SK-N-SH treated with all-trans-retinoic acid at 6 μM for 48 hours (cell line): ENCODE data around the gene PANK2.

Source experiments
- ATAC-seq: fragments of 200-7000 bp; cut with Tn5 transposase; 3 replicates; pipeline ENCODE4 v1.9.1; 2020; ENCODE audit warnings: mild to moderate bottlenecking, moderate library complexity
- ARNTL ChIP-seq: fragments of 450-650 bp; formaldehyde crosslinking; IDR thresholded peaks from 2 replicates; pipeline ENCODE4 v1.5.0; 2020; ENCODE audit warnings: low read depth, mild to moderate bottlenecking, moderate library complexity, borderline replicate concordance
- ESRRG ChIP-seq: fragments of 250-450 bp; sonication (Bioruptor Pico); IDR thresholded peaks from 2 replicates; pipeline ENCODE4 v1.6.1; 2021; ENCODE audit warnings: mild to moderate bottlenecking
- GLIS3 ChIP-seq: fragments of 250-450 bp; sonication (Bioruptor Pico); IDR thresholded peaks from 2 replicates; pipeline ENCODE4 v1.5.0; 2020; ENCODE audit warnings: mild to moderate bottlenecking, moderate library complexity
- ISL1 ChIP-seq: fragments of 250-450 bp; sonication (Bioruptor Pico); IDR thresholded peaks from 2 replicates; pipeline ENCODE4 v2.1.2; 2022; ENCODE audit warnings: mild to moderate bottlenecking, moderate library complexity
- OSR1 ChIP-seq: fragments of 250-450 bp; sonication (Bioruptor Pico); IDR thresholded peaks from 2 replicates; pipeline ENCODE4 v1.8.0; 2022; ENCODE audit warnings: moderate library complexity, mild to moderate bottlenecking, inconsistent platforms
- RARB ChIP-seq: fragments of 250-450 bp; sonication (Bioruptor Pico); IDR thresholded peaks from 2 replicates; pipeline ENCODE4 v1.8.0; 2021; ENCODE audit warnings: mild to moderate bottlenecking, moderate library complexity
- SNAI2 ChIP-seq: fragments of 250-450 bp; sonication (Bioruptor Pico); IDR thresholded peaks from 2 replicates; pipeline ENCODE4 v1.5.0; 2020; ENCODE audit warnings: mild to moderate bottlenecking, moderate library complexity
- TOX ChIP-seq: fragments of 250-450 bp; sonication (Bioruptor Pico); IDR thresholded peaks from 2 replicates; pipeline ENCODE4 v1.8.0; 2021; ENCODE audit warnings: mild to moderate bottlenecking, moderate library complexity, borderline replicate concordance
- ZC3H10 ChIP-seq: fragments of 250-450 bp; sonication (Bioruptor Pico); IDR thresholded peaks from 2 replicates; pipeline ENCODE4 v1.5.1; 2021; ENCODE audit warnings: mild to moderate bottlenecking, moderate library complexity
- ZFP3 ChIP-seq: fragments of 250-450 bp; sonication (Bioruptor Pico); IDR thresholded peaks from 2 replicates; pipeline ENCODE4 v1.5.0; 2020; ENCODE audit warnings: mild to moderate bottlenecking, moderate library complexity
- ZFP30 ChIP-seq: fragments of 450-650 bp; formaldehyde crosslinking; IDR thresholded peaks from 2 replicates; pipeline ENCODE4 v1.5.0; 2022; ENCODE audit warnings: mild to moderate bottlenecking, moderate library complexity
- ZNF565 ChIP-seq: fragments of 450-650 bp; formaldehyde crosslinking; conservative IDR thresholded peaks from 2 replicates; pipeline ENCODE4 v1.5.0; 2020; ENCODE audit warnings: low read depth, mild to moderate bottlenecking, moderate library complexity
- ZNF8 ChIP-seq: fragments of 450-650 bp; formaldehyde crosslinking; IDR thresholded peaks from 2 replicates; pipeline ENCODE4 v1.5.0; 2020; ENCODE audit warnings: mild to moderate bottlenecking, moderate library complexity
- TF ChIP-seq, protein P1 (sequence below): fragments of 250-450 bp; sonication (Bioruptor Pico); IDR thresholded peaks from 2 replicates; pipeline ENCODE4 v1.8.0; 2020; ENCODE audit warnings: mild to moderate bottlenecking, moderate library complexity, borderline replicate concordance
- TF ChIP-seq, protein P2 (sequence below): fragments of 250-450 bp; sonication (Bioruptor Pico); IDR thresholded peaks from 2 replicates; pipeline ENCODE4 v1.5.1; 2021; ENCODE audit warnings: mild to moderate bottlenecking, moderate library complexity
- TF ChIP-seq, protein P3 (sequence below): fragments of 250-450 bp; sonication (Bioruptor Pico); IDR thresholded peaks from 2 replicates; pipeline ENCODE4 v1.5.1; 2020; ENCODE audit warnings: low read depth, mild to moderate bottlenecking, moderate library complexity
- TF ChIP-seq, protein P4 (sequence below): fragments of 250-450 bp; sonication (Bioruptor Pico); IDR thresholded peaks from 2 replicates; pipeline ENCODE4 v1.5.0; 2020; ENCODE audit warnings: mild to moderate bottlenecking, moderate library complexity
- TF ChIP-seq, protein P5 (sequence below): fragments of 250-450 bp; sonication (Bioruptor Pico); IDR thresholded peaks from 2 replicates; pipeline ENCODE4 v1.8.0; 2021; ENCODE audit warnings: low read depth, mild to moderate bottlenecking, moderate library complexity, borderline replicate concordance

The PANK2 gene

DNA sequence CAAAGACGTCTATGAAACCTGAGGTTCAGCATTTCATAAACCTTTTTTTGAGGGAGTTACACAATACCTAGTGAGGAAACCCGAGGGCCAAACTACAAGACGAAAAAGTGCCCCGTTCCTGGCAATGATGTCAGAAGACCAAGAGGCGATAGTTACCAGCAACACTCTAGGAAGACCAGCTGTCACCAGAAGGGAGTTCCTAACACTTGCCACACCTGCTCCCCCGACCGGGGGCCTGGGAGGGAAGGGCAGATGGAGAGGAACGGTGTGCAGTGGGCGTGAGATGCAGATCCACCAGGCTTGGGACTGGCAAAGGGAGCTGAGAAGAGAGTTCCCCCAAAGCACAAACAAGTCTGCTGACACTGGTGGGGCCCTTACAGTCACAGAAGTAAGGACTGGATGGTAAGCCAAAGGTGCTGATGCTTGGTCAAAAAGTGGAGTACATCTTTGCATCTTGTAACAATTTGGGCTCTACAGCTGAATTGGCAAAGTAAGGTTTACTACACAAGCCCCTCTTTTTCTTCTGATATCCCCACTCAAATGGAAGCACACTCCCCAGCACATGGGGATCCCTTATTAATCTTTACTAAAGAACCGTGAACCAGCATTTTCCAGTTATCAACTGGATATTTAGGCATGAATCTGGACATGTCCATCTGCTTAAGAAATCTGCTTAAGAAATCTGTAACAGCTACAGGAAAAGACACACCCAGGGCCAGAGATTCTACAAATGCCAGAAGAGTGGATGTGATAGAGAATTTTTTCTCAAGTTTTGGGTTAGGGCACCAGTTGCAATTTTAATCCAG, 38.5 kb downstream of the PANK2 start:
- no peak for TF ChIP-seq ZNF565 (CRISPR knock-in tag)
- no peak; the same call in 1 of the 2 replicates for TF ChIP-seq GLIS3 (CRISPR knock-in tag)
- TF ChIP-seq ZC3H10: no peak
- no peak for TF ChIP-seq RARB (CRISPR knock-in tag)
- TF ChIP-seq ZFP3 (CRISPR knock-in tag): no peak
- TF ChIP-seq SNAI2 (CRISPR knock-in tag): no peak
- TF ChIP-seq ISL1 (CRISPR knock-in tag): no peak
- TF ChIP-seq ZFP30 (CRISPR knock-in tag): no peak
- TF ChIP-seq ARNTL (CRISPR knock-in tag): no peak
- TF ChIP-seq OSR1 (CRISPR knock-in tag): no peak
- TF ChIP-seq, protein P1, sequence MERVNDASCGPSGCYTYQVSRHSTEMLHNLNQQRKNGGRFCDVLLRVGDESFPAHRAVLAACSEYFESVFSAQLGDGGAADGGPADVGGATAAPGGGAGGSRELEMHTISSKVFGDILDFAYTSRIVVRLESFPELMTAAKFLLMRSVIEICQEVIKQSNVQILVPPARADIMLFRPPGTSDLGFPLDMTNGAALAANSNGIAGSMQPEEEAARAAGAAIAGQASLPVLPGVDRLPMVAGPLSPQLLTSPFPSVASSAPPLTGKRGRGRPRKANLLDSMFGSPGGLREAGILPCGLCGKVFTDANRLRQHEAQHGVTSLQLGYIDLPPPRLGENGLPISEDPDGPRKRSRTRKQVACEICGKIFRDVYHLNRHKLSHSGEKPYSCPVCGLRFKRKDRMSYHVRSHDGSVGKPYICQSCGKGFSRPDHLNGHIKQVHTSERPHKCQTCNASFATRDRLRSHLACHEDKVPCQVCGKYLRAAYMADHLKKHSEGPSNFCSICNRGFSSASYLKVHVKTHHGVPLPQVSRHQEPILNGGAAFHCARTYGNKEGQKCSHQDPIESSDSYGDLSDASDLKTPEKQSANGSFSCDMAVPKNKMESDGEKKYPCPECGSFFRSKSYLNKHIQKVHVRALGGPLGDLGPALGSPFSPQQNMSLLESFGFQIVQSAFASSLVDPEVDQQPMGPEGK (CRISPR knock-in tag): no peak
- TF ChIP-seq, protein P2, sequence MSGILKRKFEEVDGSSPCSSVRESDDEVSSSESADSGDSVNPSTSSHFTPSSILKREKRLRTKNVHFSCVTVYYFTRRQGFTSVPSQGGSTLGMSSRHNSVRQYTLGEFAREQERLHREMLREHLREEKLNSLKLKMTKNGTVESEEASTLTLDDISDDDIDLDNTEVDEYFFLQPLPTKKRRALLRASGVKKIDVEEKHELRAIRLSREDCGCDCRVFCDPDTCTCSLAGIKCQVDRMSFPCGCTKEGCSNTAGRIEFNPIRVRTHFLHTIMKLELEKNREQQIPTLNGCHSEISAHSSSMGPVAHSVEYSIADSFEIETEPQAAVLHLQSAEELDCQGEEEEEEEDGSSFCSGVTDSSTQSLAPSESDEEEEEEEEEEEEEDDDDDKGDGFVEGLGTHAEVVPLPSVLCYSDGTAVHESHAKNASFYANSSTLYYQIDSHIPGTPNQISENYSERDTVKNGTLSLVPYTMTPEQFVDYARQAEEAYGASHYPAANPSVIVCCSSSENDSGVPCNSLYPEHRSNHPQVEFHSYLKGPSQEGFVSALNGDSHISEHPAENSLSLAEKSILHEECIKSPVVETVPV (CRISPR knock-in tag): no peak
- TF ChIP-seq ZNF8 (CRISPR knock-in tag): no peak
- TF ChIP-seq ESRRG (CRISPR knock-in tag): no peak
- TF ChIP-seq, protein P3, sequence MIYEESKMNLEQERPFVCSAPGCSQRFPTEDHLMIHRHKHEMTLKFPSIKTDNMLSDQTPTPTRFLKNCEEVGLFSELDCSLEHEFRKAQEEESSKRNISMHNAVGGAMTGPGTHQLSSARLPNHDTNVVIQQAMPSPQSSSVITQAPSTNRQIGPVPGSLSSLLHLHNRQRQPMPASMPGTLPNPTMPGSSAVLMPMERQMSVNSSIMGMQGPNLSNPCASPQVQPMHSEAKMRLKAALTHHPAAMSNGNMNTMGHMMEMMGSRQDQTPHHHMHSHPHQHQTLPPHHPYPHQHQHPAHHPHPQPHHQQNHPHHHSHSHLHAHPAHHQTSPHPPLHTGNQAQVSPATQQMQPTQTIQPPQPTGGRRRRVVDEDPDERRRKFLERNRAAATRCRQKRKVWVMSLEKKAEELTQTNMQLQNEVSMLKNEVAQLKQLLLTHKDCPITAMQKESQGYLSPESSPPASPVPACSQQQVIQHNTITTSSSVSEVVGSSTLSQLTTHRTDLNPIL (CRISPR knock-in tag): no peak
- no peak for TF ChIP-seq TOX (CRISPR knock-in tag)
- no peak for ATAC-seq

GRCh38 chr20:3929713-3930060, 40.5 kb downstream of the PANK2 start:
- no peak for TF ChIP-seq OSR1 (CRISPR knock-in tag)
- TF ChIP-seq SNAI2 (CRISPR knock-in tag): no peak
- TF ChIP-seq, protein P4, sequence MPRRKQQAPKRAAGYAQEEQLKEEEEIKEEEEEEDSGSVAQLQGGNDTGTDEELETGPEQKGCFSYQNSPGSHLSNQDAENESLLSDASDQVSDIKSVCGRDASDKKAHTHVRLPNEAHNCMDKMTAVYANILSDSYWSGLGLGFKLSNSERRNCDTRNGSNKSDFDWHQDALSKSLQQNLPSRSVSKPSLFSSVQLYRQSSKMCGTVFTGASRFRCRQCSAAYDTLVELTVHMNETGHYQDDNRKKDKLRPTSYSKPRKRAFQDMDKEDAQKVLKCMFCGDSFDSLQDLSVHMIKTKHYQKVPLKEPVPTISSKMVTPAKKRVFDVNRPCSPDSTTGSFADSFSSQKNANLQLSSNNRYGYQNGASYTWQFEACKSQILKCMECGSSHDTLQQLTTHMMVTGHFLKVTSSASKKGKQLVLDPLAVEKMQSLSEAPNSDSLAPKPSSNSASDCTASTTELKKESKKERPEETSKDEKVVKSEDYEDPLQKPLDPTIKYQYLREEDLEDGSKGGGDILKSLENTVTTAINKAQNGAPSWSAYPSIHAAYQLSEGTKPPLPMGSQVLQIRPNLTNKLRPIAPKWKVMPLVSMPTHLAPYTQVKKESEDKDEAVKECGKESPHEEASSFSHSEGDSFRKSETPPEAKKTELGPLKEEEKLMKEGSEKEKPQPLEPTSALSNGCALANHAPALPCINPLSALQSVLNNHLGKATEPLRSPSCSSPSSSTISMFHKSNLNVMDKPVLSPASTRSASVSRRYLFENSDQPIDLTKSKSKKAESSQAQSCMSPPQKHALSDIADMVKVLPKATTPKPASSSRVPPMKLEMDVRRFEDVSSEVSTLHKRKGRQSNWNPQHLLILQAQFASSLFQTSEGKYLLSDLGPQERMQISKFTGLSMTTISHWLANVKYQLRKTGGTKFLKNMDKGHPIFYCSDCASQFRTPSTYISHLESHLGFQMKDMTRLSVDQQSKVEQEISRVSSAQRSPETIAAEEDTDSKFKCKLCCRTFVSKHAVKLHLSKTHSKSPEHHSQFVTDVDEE (CRISPR knock-in tag): no peak
- TF ChIP-seq ESRRG (CRISPR knock-in tag): no peak
- no peak for TF ChIP-seq ZNF565 (CRISPR knock-in tag)
- TF ChIP-seq GLIS3 (CRISPR knock-in tag): no peak
- TF ChIP-seq TOX (CRISPR knock-in tag): no peak
- no peak for TF ChIP-seq ZC3H10

DNA sequence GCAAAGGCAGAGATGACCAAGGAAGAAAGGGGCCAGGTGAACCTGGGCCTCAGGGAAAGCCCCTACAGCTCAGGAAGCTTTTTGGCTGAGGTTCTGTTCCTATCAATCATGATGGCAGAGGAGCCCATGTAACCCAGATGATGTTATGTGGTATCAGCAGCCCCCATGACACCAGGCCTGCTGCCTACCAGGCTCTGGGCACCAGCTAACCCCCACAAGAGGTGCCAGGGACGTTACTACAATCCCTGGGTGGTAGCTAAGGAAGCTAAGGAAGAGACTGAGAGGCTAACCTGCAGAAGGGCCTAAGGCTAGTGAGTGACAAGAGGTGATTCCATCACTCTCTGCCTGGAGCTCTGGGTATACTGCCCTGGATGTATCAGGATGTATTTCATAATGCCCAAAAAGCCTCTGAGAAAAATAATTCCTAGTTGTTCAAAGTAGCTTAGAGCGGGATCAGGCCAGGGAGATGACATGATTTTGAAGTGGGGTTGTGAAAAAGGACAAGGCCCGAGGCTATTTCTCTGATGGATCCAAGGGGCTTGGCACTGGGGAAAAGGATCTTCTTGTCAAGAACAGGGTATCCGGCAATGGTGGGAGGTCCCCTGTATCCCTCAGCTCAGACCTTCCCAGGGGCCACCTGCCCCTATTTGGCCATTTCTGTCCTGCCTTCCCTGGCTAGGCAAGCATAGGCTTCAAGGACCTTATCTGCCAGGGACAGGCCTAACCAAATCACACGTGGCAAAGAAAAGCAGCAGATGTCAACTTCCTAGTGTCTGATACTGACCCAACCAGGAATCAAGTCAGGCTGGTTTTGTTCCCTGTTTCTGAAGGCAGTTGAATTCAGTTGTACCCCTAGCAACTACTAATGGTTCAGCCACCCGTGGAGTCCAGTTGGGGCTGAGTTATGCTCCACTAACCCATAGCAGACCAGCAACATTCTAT, 41.3 kb downstream of the PANK2 start:
- TF ChIP-seq ZFP30 (CRISPR knock-in tag): no peak
- TF ChIP-seq, protein P3 (CRISPR knock-in tag): no peak
- TF ChIP-seq ESRRG (CRISPR knock-in tag): no peak
- TF ChIP-seq, protein P5, sequence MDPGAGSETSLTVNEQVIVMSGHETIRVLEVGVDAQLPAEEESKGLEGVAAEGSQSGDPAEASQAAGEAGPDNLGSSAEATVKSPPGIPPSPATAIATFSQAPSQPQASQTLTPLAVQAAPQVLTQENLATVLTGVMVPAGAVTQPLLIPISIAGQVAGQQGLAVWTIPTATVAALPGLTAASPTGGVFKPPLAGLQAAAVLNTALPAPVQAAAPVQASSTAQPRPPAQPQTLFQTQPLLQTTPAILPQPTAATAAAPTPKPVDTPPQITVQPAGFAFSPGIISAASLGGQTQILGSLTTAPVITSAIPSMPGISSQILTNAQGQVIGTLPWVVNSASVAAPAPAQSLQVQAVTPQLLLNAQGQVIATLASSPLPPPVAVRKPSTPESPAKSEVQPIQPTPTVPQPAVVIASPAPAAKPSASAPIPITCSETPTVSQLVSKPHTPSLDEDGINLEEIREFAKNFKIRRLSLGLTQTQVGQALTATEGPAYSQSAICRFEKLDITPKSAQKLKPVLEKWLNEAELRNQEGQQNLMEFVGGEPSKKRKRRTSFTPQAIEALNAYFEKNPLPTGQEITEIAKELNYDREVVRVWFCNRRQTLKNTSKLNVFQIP: no peak
- ATAC-seq: peak; percentile 6

More at GRCh38 chr20:3929713-3930060, 40.5 kb downstream of the PANK2 start:
- no peak for ATAC-seq
